Measurements from ENCODE around the gene SH3RF3.

DNA sequence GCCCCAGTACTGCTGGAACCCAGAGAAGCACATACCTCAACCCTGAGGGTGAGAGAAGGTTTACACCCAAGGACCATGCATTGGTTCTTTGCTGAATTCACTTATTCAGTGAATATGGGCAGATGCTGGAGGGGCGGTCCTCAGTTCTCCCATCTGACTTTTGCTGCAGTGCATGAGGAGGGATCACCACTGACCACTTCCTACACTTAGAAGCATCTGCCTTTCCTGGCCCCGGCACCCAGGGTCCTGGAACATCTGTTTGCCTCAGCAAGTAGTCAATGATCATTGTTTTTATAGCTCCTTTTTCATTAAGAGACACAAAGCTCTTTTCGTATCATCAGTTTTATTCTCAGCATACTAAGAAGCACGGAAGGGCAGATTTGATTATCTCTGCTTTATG lies 211.4 kb downstream of the SH3RF3 start:
- TF ChIP-seq, protein P1, sequence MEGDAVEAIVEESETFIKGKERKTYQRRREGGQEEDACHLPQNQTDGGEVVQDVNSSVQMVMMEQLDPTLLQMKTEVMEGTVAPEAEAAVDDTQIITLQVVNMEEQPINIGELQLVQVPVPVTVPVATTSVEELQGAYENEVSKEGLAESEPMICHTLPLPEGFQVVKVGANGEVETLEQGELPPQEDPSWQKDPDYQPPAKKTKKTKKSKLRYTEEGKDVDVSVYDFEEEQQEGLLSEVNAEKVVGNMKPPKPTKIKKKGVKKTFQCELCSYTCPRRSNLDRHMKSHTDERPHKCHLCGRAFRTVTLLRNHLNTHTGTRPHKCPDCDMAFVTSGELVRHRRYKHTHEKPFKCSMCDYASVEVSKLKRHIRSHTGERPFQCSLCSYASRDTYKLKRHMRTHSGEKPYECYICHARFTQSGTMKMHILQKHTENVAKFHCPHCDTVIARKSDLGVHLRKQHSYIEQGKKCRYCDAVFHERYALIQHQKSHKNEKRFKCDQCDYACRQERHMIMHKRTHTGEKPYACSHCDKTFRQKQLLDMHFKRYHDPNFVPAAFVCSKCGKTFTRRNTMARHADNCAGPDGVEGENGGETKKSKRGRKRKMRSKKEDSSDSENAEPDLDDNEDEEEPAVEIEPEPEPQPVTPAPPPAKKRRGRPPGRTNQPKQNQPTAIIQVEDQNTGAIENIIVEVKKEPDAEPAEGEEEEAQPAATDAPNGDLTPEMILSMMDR (IDR thresholded peaks at IDR 0.05), result no peak
- TF ChIP-seq SIN3A (IDR thresholded peaks at IDR 0.05; ENCODE audit: borderline replicate concordance, insufficient read depth, low read depth, low read length), result no peak

All from Panc1 (cell line).